HG03103 (cell line): ENCODE results near the gene EIF5.

ENCODE experiments used
- ATAC-seq: cut with Tn5 transposase; IDR thresholded peaks from one replicate; pipeline ENCODE4 v1.9.1; 2021; ENCODE audit warnings: low read depth; ENCODE audit not compliant: unreplicated experiment

EIF5 gene

GRCh38 chr14:103333754-103334643 is at the start of gene EIF5:
Gene EIF5 (plus strand): TSS chr14:103334237. CDS start chr14:103335861, 1,624 bp downstream.
- peak; percentile 84 for ATAC-seq

- no peak for ATAC-seq
Measured at GRCh38 chr14:103284574-103285467, 49.2 kb upstream of the EIF5 start.

GRCh38 chr14:103286460-103286859 is 47.6 kb upstream of the EIF5 start:
- no peak for ATAC-seq

GRCh38 chr14:103286968-103287850 is 46.8 kb upstream of the EIF5 start:
- ATAC-seq = no peak

GRCh38 chr14:103288076-103288766 is 45.8 kb upstream of the EIF5 start:
- ATAC-seq = no peak

GRCh38 chr14:103290056-103290455 is 44.0 kb upstream of the EIF5 start:
- no peak for ATAC-seq

- no peak for ATAC-seq
Measured at GRCh38 chr14:103290494-103290893, 43.5 kb upstream of the EIF5 start.

GRCh38 chr14:103290961-103291360 is 43.1 kb upstream of the EIF5 start:
- ATAC-seq = no peak

- no peak for ATAC-seq
Measured at GRCh38 chr14:103292426-103293374, 41.3 kb upstream of the EIF5 start.

GRCh38 chr14:103293465-103293864 is 40.6 kb upstream of the EIF5 start:
- ATAC-seq = no peak

GRCh38 chr14:103294091-103294490 is 39.9 kb upstream of the EIF5 start:
- no peak for ATAC-seq

- ATAC-seq = no peak
Measured at GRCh38 chr14:103296007-103296406, 38.0 kb upstream of the EIF5 start.

- ATAC-seq = no peak
Measured at GRCh38 chr14:103296987-103297386, 37.0 kb upstream of the EIF5 start.

GRCh38 chr14:103298620-103299019 is 35.4 kb upstream of the EIF5 start:
- ATAC-seq = no peak

GRCh38 chr14:103301512-103302354 is 32.3 kb upstream of the EIF5 start:
- no peak for ATAC-seq

GRCh38 chr14:103302966-103303365 is 31.1 kb upstream of the EIF5 start:
- ATAC-seq = no peak

GRCh38 chr14:103304706-103305105 is 29.3 kb upstream of the EIF5 start:
- ATAC-seq = no peak
